ENCODE results near the gene RALGAPA2.
A peak's percentile ranks its signal among the peaks of the same experiment; 100 is the strongest.

RALGAPA2 gene

DNA sequence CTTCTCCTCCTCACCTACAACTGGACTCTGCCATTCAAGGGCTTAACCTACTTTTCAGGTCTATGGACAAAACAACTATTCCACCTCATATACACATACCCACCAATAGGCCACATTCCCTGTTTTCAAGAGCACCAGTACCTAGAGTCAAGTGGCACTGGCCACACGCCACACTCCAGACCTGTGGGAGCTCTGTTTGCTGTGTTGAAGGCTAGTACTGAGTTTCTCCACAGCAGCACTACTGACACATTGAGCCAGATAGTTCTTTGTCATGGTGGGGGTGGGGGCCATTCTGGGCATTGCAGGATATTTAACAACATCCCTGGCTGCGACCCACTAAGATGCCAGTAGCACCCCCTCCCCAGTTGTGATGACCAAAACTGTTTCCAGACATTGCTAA lies 84.1 kb downstream of the RALGAPA2 start:
- DNase-seq: no peak

- DNase-seq: no peak
Measured at GRCh38 chr20:20627471-20627870, 85.0 kb downstream of the RALGAPA2 start.

GRCh38 chr20:20624914-20625313 lies 87.5 kb downstream of the RALGAPA2 start:
- DNase-seq: no peak

DNA sequence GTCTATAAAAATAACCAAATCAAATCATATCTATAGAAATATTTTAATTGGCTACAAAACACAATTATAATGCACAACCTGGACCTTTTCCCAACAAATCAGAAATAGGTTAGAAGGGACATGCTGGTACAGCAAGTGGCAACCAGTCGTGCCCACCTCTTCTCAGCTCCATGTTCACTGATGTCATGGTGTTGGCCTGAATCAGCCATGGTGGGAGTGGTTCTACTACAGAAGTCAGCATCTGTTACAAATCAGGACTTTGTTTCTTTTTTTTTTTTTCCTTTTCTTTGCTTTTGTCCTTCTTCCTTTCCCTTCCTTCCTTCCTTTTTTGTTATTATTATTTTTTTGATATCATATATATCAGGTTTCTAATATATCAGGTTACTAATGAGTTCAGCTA lies 91.2 kb downstream of the RALGAPA2 start:
- no peak for DNase-seq

DNA sequence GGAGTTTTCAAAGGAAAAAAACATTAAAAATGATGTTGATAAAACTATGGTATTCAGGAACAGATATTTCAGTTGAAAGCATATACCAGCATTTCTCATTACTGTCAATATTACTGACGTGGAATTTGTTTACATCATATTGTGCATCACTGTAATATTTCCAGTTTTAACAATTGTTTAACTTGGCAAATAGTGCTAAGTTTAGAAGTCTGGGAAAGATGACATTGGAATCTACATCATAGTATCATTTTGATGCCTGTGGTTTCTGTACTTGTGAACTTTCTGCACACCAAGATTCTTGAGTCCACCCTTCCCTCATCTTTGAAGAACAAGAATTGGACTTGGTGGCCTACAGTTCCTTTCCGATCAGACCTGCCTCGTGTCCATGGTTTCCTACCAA lies 98.1 kb downstream of the RALGAPA2 start:
- DNase-seq: no peak

- no peak for DNase-seq
Measured at GRCh38 chr20:20612251-20612650, 100.2 kb downstream of the RALGAPA2 start.

DNA sequence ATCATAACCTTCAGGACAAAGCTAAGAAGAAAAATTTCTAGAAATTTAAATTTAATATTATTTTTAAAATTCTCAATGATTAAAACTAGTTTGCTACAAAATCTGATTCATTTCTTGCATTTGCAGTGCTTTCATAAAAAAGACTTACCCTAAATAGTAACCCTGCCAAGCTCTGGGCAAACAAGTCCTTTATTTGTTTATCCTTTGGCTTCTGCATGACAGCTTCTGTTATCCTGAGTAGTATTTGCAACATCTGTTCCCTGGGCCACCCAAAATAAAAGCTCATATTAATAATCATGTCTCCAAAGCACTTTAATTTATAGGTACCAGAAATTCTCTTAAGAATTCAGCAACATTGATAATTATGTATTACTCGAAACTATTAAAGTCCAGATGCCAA lies 101.3 kb downstream of the RALGAPA2 start:
- DNase-seq: no peak

- DNase-seq: no peak
Measured at GRCh38 chr20:20609522-20609921, 102.9 kb downstream of the RALGAPA2 start.

GRCh38 chr20:20608641-20609040 lies 103.8 kb downstream of the RALGAPA2 start:
- peak; percentile 17 to 21 (median 18) for DNase-seq

- no peak for DNase-seq
Measured at GRCh38 chr20:20608041-20608440, 104.4 kb downstream of the RALGAPA2 start.

DNA sequence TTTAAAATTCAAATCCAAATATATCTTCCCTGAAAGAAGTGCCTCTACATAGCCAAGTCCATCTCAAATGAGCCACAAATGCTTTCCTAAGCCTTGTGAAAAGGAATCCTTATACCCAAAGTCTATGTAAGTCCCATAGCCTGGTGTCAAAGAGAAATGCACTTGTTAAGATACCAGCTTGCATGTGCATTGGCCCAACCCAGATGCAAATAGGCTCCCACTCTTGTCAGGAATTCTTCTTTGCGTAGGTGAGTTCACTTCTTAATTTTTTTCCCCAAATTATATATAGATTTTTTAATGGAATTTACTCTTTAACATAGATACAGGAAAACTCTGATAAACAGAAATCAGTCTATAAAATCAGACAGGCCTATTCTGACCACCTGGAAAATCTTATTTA lies 105.6 kb downstream of the RALGAPA2 start:
- no peak for DNase-seq

DNA sequence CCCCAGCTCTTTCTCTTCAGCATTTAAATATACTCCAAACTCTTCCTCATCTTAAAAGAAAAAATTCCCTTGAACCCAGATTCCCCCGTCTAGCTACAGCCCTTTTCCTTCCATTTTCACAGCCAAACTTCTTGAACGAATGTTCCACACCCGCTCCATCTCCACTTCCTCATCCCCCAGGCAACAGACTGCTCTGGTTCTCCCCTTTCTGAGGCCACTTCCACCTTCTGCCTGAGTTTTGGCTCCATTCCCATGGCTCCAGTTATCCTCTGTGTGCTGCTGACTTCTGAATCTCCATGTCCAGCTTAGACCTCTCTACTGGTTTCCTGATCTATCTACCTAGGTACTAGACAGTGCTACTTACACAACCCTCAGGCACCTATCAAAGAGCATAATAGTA lies 106.4 kb downstream of the RALGAPA2 start:
- peak; percentile 19 to 43 (median 25) for DNase-seq

DNA sequence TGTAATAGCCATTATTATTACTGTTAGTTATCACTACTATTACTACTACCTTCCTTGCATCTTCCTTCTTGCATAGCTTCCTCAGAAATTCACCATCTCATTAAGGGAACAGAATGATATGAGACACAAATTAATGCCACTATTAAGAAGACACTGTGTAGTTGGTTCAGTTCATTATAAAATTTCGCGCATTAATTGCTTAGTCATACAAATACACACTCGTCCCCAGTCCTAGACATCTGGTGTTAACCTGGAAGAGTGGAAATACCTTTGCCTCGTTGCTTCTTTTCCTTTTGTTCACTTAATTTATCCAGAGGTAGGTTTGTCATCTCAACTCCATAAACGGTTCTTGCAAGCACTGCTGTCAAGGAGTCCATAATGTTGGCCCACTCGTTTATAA lies 107.5 kb downstream of the RALGAPA2 start:
- DNase-seq: no peak

DNA sequence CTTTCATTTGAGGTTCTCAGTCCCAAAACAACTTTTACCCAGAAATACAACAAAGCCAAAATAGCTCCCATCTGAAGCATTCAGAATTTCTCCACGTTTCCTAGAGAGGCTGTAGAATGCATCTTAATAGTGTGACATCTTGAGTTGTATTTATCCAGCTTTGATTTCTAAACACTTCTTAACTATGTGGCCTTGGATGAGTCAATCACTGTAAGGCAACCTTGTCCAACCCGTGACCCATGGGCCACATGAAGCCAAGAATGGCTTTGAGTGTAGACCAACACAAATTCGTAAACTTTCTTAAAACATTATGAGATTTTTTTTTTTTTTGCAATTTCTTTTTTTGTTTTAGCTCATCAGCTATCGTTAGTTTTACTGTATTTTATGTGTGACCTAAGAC lies 108.1 kb downstream of the RALGAPA2 start:
- no peak for DNase-seq

DNA sequence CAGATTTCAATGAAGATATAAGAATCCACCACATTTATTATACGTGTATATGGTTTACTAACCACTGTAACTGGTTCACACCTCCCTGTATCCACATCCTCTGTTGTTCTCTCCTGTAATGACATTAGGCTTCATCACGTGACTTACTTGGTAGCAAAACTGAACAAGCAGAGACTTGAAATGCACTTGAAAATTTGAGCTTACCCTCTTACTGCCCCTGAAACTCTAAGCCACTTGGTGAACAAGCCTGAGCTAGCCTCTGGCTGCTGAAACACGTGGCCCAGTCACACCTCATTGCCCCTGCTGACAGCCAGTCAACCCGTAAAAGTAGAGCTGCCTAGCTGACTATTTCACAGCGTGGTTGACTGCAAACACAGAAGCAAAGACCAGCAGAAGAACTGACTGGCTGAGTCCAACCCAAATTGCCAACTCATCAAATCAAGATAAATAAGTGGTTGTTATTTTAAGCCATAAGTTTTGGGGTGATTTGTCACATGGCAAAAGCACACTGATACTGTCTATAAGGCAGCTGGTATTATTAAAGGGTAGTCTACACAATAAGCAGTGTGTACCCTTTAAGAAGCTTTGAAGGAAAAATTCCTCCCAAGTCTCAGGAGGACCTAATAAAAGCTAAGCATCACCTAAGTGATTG lies 109.0 kb downstream of the RALGAPA2 start:
- DNase-seq: no peak

DNA sequence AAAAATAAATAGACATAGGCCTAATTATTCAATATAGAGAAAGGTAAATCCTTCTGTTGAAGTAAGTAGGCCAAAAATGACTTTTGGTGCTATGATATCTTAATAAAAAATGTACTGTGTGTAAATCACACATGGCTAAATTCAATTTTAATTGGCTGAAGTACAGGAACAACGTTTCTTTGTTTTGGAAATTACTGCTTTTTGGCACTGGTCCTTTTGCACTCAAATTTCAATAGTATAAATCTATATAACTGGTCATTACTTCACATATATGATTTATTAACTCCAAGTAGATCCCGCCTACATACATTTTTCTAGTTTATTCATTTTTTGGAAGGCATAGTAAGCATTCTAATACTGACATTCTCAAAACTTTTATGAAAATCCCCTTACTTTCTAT lies 114.5 kb downstream of the RALGAPA2 start:
- DNase-seq: no peak

- DNase-seq: peak; percentile 41 to 58 (median 52)
Measured at GRCh38 chr20:20594171-20594530, 118.3 kb downstream of the RALGAPA2 start.

GRCh38 chr20:20593447-20594170 lies 118.8 kb downstream of the RALGAPA2 start:
- DNase-seq: peak; percentile 23 to 49 (median 38)

GRCh38 chr20:20585146-20585545 lies 127.3 kb downstream of the RALGAPA2 start:
- DNase-seq: no peak

- peak; percentile 12 to 35 (median 20) for DNase-seq
Measured at GRCh38 chr20:20582734-20583133, 129.7 kb downstream of the RALGAPA2 start.

GRCh38 chr20:20580139-20580538 lies 132.3 kb downstream of the RALGAPA2 start:
- no peak for DNase-seq

GRCh38 chr20:20578838-20579237 lies 133.6 kb downstream of the RALGAPA2 start:
- no peak for DNase-seq

- DNase-seq: no peak
Measured at GRCh38 chr20:20573797-20574196, 138.6 kb downstream of the RALGAPA2 start.

DNA sequence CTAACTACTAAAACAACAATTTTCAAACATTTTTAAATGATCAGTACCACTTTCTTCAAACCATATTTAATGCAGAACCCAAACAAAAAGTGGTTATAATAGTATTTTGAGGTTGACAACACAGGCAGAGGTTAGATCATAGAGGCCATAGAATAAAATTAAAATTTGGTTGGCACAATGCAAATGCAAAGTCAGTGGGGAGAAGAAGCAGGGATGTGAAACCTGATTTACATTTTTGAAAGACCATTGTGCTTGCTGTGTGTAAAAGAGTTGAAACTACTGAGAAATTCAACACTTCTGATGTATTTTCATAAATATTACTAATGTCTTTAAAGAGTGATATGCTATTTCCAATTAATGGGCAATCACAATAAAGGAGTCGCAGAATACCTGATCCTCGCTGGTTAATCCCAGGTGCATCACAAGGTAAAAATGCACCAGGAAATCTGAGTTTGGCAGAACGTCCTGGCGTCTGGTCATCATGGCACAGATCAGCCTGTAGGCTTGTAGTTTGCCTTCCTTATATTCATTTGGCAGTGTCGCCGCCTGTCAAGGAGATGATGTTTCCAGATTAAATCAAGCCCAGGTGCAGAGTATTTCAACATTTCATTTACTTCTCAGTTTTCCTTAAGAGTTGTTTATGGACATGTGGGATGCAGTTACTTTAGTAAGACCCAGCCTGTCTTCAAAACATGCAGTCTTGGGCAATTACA lies 141.2 kb downstream of the RALGAPA2 start:
- no peak for DNase-seq

All from suppressor macrophage treated with lipopolysaccharide for 1 hour (primary cell).